ENCODE results near the gene GSAP. TPM values are rescaled to one million over a fixed set of nuclear protein-coding genes. Genes with fewer than 3 reads are reported as not detected.

The GSAP gene
- polyA plus RNA-seq, 3 donors: 19.1 to 105 (median 35.6) TPM

- H3K9me3 ChIP-seq (replicated peaks in 1 of 2; ENCODE audit: control insufficient read depth in 1 of 2, insufficient read depth in 1 of 2, low read length in 2 of 2): no peaks in the 10 kb centered on the region
- H3K9ac ChIP-seq (ENCODE audit: insufficient read depth, low read length, poor library complexity, severe bottlenecking): no peak overlapping the region
- Mint-ChIP-seq H3K36me3 (no peaks in the 10 kb centered on the region), H3K27me3 (ENCODE audit: low read depth in 3 of 3) (no peaks in the 10 kb centered on the region), H3K9me3 (no peaks in the 10 kb centered on the region), H3K4me1 (peaks cover 66% of the 10 kb centered on the region), H3K4me3 (peak overlapping the region in 1 of 2 donors; percentile 39), H3K27ac (peak overlapping the region; percentile 85 to 93 (median 88))
- no peaks in the 10 kb centered on the region for H3K36me3 ChIP-seq (replicated peaks in 1 of 2; ENCODE audit: control insufficient read depth in 1 of 2, insufficient read depth in 2 of 2, low read length in 2 of 2)
- peak overlapping the region; percentile 37 for H3K4me2 ChIP-seq (replicated peaks; ENCODE audit: extremely low read depth, low read length, poor library complexity, severe bottlenecking)
- no peaks in the 10 kb centered on the region for H4K20me1 ChIP-seq (ENCODE audit: insufficient read depth, low read length)
- no peaks in the 10 kb centered on the region for H3K27me3 ChIP-seq (ENCODE audit: control insufficient read depth in 2 of 2, insufficient read depth in 2 of 2, low read length in 2 of 2)
- TF ChIP-seq CTCF (IDR thresholded peaks at IDR 0.05): no peak
- H3K79me2 ChIP-seq (ENCODE audit: insufficient read depth, low read length): no peaks in the 10 kb centered on the region
- intact Hi-C loops (cut with micrococcal nuclease): no loop called here
- peak in 2 of 3 donors; percentile 22 to 55 for DNase-seq
- peak overlapping the region in 1 of 3 experiments; percentile 8 for H3K4me3 ChIP-seq (replicated peaks in 1 of 3; ENCODE audit: low read depth in 2 of 3, low read length in 3 of 3)
- H3K4me1 ChIP-seq (ENCODE audit: control insufficient read depth in 1 of 2, insufficient read depth in 2 of 2, low read length in 2 of 2): peaks cover 67 to 80% of the 10 kb centered on the region in 2 donors
- peak overlapping the region; percentile 18 for H2AFZ ChIP-seq (ENCODE audit: insufficient read depth, low read depth, low read length, poor library complexity, severe bottlenecking)
- peak overlapping the region; percentile 69 to 71 for H3K27ac ChIP-seq (ENCODE audit: low read depth in 1 of 2, low read length in 2 of 2)
- no CpG with 5 or more reads among the region's 4 CpGs for WGBS (ENCODE audit: insufficient coverage)
Measured at GRCh38 chr7:77456696-77457095, 40.5 kb upstream of the GSAP start.

GRCh38 chr7:77455321-77455720 is 39.2 kb upstream of the GSAP start:
- intact Hi-C loops (cut with micrococcal nuclease): no loop called here
- no peak overlapping the region for H2AFZ ChIP-seq (ENCODE audit: insufficient read depth, low read depth, low read length, poor library complexity, severe bottlenecking)
- no peaks in the 10 kb centered on the region for H3K36me3 ChIP-seq (replicated peaks in 1 of 2; ENCODE audit: control insufficient read depth in 1 of 2, insufficient read depth in 2 of 2, low read length in 2 of 2)
- no peak overlapping the region for H3K27ac ChIP-seq (ENCODE audit: low read depth in 1 of 2, low read length in 2 of 2)
- no peaks in the 10 kb centered on the region for H3K9me3 ChIP-seq (replicated peaks in 1 of 2; ENCODE audit: control insufficient read depth in 1 of 2, insufficient read depth in 1 of 2, low read length in 2 of 2)
- H3K27me3 ChIP-seq (ENCODE audit: control insufficient read depth in 2 of 2, insufficient read depth in 2 of 2, low read length in 2 of 2): no peaks in the 10 kb centered on the region
- H3K36me3 Mint-ChIP-seq: no peaks in the 10 kb centered on the region
- H4K20me1 ChIP-seq (ENCODE audit: insufficient read depth, low read length): no peaks in the 10 kb centered on the region
- peaks cover 62% of the 10 kb centered on the region for H3K4me1 Mint-ChIP-seq
- no peak overlapping the region for H3K4me3 Mint-ChIP-seq
- 100% methylated on average over 1 of the region's 3 CpGs for WGBS (ENCODE audit: insufficient coverage)
- H3K27ac Mint-ChIP-seq: peak overlapping the region in 2 of 7 donors; percentile 28 to 72
- no peak for TF ChIP-seq CTCF (IDR thresholded peaks at IDR 0.05)
- no peak overlapping the region for H3K4me3 ChIP-seq (replicated peaks in 1 of 3; ENCODE audit: low read depth in 2 of 3, low read length in 3 of 3)
- no peak overlapping the region for H3K9ac ChIP-seq (ENCODE audit: insufficient read depth, low read length, poor library complexity, severe bottlenecking)
- no peaks in the 10 kb centered on the region for H3K9me3 Mint-ChIP-seq
- no peaks in the 10 kb centered on the region for H3K79me2 ChIP-seq (ENCODE audit: insufficient read depth, low read length)
- DNase-seq: peak; percentile 41 to 60 (median 56)
- no peaks in the 10 kb centered on the region for H3K27me3 Mint-ChIP-seq (ENCODE audit: low read depth in 3 of 3)
- peaks cover 67 to 76% of the 10 kb centered on the region in 2 donors for H3K4me1 ChIP-seq (ENCODE audit: control insufficient read depth in 1 of 2, insufficient read depth in 2 of 2, low read length in 2 of 2)
- H3K4me2 ChIP-seq (replicated peaks; ENCODE audit: extremely low read depth, low read length, poor library complexity, severe bottlenecking): no peak overlapping the region

Measured in CD14-positive monocyte (primary cell).